ENCODE results near the gene HRK.

The HRK gene

DNA sequence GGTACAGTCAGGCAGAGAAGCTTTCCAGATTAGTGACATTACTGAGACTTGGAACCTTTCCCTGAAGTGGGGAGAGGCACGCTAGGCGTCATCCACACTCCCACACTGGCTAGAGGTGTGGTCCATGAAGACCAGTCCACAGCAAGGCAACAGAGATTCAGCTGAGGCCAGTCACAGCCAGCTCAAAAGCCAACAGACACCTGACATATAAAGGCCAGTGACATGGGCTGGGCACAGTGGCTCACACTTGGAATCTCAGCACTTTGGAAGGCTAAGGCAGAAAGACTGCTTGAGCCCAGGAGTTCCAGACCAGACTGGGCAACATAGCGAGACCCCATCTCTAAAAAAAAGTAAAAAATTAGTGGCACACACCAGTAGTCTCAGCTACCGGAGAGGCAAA, 10.9 kb downstream of the HRK start:
- DNase-seq = no peak

DNA sequence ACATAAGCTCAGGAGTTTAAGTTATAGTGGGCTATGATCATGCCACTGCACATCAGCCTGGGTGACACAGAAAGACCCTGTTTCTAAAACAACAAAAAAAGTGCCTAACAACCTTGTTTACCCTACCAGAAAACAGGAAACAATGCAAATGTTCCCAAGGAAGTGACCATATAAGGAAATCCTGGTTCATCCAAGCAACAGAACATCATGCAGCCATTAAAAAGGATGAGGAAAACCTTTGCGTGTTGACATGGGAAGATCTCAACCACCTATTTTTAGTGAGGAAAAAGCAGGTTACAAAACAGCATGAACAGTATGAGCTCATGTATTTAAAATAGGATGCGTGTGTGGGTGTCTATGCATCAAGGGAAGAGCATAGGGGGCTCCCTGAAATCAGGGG, 13.7 kb downstream of the HRK start:
- DNase-seq = no peak

DNA sequence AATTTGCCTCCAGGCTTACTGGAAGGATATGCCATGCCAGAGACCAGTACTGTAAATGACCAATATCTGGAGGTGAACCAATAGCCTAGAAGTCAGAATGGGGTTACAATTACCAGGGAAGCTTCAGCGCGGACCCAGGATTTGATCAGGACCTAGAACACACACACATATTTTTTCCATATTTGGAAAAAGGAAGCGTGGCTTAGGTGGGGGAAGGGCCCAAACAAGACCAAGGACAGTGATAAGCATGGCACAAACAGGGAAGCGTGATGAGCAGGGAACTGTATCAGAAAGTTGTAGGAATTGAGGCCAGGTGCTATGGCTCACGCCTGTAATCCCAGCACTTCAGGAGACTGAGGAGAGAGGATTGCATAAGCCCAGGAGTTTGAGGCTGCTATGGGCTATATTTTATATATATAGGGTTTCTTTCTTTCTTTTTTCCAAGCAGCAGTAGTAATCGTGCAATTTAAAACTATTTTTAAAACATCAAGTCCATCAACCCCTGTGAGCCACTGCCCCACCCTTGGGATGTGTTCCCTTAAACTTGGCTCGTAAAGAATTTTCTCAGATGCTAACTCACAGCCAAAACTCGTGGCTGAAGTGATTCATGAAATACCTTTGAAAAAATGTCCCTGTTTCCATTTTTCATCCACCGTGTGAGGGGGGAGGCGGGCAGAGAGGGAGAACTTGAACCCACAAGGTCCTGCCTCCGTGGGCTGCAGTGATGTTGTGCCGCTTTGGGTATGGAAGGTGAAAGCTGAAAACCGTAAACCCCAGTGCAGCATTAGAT, 16.7 kb downstream of the HRK start:
- DNase-seq = no peak

DNA sequence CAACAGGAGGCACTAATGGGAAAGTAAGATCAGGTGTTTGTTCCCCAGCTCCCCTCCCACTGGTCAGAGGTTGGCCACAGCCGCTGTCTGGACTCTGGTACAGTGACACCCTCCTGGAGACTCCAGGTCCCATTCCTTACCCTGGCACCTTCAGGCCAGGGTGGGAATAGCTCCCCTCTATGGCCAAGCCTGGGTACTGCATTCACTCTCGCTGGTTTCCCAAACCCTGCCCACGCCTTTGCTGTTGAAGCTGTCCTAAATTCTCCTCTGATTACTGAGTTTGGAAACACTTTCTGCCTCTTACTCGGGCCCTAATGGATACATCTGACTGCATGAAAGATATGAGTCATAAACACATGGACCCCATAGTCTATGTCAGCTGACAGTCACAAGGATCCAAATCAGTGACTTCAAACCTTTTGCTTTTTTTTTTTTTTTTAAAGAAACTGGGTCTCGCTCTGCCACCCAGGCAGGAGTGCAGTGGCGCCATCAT, 17.9 kb downstream of the HRK start:
- peak in 1 of 56 donors; percentile 9 for DNase-seq

DNA sequence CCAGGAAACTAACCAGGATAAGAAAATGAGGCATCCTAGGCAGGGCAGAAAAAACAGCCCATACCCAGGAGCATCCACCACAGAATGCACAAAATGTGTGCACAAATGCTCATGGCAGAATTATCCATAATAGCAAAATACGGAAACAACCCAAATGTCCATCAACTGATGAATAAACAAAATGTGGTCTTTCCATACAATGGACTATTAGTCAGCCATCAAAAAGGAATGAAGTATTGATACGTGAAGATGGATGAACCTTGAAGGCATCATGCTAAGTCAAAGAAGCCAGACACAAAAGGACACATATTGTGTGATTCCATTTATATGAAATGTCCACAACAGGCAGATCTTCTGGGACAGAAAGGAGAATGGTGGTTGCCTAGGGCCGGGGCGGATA, 19.1 kb downstream of the HRK start:
- DNase-seq = no peak

DNA sequence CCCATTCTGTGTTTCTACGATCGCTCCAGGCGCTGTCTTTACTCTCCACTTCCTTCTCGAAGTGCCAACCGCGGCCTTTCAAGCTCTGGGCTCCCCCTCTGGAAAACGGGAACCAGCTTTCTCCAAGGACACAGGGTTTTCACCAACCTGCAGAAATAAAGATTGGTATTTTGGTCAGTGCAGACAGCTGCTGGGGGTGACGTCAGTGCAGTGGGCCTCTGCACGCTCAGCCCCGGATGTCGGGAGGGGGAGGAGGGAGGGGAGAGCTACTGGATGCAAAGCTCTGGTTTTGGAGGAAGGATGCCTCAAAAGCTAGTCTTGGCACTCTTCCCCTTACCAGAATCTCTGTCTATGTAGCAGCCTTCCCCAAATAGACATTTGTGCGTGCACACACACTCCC, 19.9 kb downstream of the HRK start:
- DNase-seq = peak in 42 of 56 donors; percentile 10 to 70 (median 28)

DNA sequence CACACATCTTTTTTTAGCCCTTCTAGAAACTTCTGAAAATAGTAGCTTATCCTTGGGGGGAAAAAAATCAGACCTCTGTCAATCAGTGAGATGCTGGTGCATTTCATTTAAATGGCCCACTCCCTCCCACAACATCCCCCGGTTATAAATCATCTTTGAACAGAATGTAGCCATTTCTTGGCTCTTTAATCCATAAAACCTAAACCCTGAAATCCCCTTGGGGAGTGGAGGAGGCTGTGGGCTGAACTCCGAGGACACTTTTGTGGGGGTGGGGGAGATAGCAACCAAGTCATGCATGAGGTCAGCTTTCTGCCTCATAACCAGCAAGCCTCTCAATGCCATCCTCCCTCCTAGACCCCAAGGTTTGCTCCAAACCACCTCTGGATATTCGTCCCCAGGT, 21.0 kb downstream of the HRK start:
- DNase-seq = no peak

DNA sequence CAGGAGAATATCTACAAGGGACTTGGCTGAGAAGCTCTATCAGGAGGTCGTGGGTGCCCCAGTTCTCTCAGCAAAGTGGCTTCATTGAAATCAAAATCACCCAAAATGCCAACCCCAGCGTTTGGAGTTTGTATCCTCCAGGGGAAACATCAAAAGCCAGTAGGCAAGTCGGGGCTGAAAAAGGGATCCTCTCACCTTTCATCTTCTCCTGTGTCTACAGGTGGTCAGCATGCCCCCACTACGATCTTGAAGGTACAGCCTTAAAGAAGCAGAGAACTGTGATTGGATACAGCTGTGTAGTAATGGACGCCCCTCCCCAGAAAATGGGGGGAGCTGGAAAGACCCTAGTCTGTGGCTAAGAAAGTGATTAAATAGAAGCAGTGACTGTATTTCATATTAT, 22.2 kb downstream of the HRK start:
- DNase-seq = no peak

DNA sequence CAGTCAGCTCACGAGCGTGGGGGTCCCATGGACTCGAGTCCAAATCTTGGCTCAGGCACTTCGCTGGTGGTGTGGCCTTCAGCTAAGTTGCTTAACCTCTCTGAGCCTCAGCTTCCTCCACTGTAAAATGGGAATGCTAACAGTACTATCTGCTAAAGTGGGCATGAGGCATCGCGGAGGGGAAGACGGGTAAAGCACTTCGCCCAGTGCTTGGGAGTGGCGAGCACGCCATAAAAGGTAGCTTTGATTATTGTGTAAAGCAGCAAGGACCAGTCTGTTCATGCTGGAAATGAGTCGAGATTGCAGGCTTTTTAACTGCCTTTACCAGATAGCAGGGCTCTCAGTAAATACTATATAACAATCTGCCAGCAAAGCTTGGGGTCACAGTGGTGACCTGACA, 24.5 kb downstream of the HRK start:
- DNase-seq = no peak

DNA sequence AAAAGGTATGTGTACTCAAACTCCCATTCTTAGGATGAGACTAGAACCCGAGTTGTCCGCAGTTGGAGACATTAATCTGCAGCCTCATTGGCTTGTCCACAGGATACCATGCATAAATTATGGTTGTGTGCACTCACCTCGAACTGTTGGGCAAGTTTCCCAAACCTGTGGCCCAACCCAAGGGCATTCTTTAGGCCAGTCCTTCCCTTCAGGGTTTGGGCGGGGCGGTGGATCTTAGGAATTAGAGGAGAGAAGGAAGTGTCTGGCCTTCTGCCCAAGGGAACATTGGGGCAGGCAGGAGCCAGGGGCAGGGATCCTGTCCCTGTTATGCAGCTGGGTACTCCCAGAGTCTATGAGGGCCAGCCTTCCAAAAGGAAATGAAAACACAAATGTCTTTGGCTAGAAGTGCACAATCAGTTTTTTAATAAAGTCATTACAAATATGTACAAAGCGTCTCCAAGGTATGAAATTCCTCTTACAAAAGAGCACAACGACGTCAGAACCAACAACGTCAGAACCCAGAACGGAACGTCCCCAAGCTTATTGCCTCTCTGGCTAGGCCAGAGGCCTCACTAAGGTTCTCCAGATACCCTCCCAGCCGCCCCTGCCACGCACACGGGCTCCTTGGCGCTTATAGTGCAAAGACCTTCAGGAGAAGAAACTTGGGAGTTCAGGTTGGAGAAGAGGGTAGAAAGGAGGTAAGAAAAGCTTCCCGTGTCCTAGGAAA, 25.3 kb downstream of the HRK start:
- no peak for DNase-seq

DNA sequence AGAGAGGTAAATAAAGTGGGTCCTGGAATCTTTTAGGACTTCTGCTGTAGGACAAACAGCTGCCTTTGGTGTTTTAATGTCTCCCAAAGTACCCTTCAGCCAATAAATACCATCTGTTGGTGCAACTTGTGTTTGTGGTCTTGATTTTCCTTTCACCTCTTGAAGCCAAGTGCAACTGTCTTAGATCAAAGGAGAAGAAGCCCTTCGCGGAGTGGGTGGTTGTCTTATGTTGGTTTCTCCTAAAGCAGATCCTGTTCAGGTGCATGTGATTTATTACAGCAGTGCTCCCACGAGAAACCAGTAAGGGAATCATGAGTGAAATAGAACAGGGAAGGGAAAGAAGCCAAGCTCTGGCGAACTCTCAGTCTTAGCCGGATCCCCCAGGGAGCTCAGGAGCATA, 27.7 kb downstream of the HRK start:
- DNase-seq = no peak

DNA sequence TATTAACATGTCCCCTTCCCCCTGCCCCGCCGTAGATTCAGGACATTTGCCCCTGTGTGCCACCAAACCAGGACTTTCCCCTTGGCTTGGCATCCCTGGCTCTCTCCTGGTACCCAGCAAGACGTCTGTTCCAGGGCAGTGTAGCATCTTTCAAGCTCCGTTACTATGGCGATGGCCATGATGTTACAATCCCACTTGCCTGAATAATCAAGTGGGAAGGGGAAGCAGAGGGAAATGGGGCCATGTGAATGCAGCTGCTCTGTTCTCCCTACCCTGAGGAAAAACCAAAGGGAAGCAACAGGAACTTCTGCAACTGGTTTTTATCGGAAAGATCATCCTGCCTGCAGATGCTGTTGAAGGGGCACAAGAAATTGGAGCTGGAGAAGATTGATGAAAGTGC, 28.9 kb downstream of the HRK start:
- DNase-seq = no peak

DNA sequence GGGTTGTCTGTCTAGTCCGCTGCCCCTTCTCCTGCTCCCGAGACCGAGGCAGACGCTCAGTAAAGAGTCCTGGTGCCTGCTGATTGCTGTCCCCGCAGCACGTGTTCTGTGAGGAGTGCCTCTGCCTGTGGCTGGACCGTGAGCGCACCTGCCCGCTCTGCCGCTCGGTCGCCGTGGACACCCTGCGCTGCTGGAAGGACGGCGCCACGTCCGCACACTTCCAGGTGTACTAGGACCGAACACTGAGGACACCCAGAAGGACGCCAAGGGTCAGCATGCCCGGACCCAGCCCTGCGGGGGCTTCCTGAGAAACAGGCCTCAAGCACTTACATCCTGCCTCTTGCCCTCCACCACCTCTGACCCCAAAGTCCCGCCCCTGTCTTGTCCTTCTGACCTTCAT, 32.0 kb downstream of the HRK start:
- no peak for DNase-seq

DNA sequence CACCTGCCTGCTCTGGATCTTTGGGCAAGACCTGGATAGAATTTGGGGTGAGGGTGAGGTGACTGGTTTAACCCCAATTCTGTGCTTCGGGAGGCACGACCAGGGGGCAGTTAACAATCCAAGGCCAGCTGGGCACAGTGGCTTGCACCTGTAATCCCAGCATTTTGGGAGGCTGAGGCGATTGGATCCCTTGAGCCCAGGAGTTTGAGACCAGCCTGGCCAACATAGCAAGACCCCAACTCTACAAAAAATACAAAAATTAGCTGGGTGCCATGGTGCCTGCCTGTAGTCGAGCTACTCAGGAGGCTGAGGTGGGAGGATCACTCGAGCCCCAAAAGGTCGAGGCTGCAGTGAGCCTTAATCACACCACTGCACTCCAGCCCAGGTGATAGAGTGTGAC, 38.2 kb downstream of the HRK start:
- no peak for DNase-seq

DNA sequence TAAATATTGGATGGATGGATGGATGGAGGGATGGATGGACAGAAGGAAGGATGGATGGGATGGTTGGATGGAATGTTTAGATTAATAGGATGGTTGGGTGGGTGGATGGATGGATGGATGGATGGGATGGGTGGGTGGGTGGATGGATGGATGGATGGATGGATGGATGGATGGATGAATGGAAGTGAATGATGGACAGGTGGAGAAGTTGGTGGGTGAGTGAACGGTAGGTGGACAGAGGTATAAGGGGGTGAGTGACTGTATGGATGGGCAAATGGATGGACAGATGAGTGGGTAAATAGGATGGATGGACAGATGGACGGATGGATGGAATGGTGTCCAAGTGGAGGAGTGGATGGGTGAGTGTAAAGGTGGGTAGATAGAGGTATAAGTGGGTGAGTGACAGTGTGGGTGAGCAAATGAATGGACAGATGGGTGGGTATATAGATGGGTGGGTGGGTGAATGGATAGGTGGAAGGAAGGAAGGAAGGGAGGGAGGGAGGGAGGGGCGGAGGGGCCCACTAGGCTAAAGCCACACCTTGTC, 41.9 kb downstream of the HRK start:
- DNase-seq = no peak

DNA sequence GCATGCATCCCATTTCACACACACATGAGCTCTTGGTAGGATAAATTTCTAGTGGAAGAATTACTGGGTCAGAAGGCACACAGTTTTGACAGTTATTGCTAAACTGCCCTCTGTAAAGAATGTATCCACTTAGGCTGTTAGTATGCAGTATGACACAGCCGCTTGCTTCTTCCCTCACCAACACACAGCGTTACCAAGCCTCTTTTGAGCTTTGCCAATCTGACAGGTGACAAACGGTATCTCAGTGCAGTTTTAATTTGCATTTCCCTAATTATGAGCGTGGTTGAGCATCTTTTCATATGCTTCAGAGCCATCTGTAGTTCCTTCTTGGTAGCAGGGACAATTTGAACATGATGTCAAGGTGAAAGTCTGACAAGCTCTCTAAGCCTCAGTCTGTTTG, 42.9 kb downstream of the HRK start:
- DNase-seq = peak in 5 of 56 donors; percentile 5 to 47 (median 12)

DNA sequence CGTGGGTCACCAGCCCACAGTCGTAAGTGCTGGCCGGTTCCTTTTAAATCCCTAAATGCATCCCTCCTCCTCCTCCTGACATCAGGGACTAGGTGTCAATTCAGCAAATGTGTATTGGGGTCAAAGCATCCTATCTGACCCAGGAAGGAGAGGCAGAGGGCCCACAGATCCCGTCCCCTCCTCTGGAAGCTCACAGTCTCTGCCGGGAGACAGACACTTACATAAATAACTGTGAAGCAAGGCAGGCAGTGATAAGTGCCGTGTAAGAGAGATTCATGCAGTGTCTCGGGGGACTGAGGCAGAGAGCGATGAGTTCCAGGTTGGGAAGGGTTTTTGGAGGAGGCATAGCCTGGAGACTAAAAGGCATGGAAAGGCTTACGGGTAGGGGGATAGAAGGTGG, 44.1 kb downstream of the HRK start:
- no peak for DNase-seq

DNA sequence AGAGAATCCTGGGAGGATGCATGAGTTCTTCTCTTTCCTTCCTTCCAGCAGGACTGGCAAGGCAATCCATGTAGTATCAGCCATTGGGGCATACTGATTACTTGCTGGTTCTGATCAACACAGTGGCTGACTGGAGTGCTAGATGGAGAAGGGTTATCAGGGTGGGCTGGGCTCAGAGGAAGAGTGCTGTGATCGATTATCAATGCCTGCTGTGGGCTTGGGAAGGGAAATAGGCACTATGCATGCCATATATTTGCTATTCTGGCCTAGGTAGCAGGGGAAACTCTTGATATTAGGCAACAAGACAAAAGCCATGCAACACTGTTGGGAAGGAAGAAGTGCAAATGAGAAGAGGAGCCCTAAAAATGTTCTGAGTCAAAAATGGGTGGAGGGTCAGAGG, 45.8 kb downstream of the HRK start:
- DNase-seq = no peak

DNA sequence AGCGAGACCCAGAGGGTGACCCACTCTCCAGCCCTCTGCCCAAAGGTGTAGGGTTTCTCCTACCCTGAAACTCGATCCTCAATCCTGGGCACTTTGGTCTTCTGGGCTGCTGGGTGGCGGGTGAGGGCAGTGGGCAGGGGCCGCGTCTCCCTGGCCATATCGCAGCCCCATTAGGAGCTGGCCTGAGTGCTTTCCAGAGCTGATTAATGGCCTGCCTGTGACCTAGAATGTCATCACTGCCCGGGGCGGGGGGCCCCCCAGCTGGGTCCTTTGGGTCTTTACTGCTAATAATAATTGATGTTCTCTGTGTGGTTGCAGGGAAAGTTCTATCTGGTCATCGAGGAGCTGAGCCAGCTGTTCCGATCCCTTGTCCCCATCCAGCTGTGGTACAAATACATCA, 47.8 kb downstream of the HRK start:
- DNase-seq = no peak

DNA sequence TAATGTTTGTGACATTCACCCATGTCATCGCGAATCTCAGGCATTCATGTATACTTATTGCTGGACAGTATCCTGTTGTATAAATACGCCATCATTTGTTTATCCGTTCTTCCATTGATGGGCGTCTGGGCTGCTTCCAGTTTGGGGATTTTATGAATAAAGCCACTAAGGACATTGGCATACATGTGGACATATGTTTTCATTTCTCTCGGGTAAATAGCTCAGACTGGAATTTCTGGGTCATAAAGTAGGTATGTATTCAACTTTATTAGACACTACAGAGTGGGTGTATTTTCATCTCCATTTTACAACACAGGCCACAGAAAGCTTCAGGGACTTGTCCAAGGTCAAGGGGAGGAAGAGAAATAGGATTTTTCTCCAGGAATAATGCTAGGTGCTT, 48.9 kb downstream of the HRK start:
- no peak for DNase-seq

DNA sequence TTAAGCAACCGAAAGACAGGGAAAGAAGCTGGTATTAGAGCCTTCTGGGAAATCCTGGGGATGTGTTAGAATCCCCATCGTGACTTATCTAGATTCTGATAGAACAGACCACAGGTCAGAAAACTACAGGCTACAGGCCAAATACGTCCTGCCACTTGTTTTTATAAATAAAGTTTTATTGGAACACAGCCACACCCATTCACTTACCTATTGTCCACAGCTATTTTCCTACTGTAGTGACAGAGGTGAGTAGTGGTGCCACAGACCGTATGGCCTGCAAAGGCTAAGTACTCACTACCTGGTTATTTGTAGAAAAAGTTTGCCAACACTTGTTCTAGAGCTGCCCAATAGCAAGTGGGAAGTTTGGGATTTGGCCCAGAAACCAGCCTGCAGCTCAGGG, 53.8 kb downstream of the HRK start:
- no peak for DNase-seq

DNA sequence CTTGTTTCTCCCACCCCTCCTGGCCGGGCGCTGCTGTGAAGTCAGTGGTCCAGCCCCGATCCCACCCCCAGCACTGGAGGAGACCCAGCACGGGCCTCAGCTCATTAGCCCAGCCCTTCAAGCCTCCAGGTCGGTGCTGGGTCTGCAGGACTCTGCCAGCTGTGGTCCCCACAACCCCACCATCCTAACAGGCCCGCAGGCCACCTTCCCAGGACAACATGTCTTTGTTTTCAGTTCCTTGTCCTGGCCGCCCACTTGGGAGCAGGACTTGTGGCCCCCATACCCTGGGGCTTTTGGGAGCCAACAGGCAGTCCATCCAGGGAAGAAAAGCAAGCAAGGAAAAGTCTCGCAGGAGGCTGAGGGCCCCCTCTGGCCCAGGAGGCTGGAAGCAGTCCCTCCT, 60.0 kb downstream of the HRK start:
- no peak for DNase-seq
